ENCODE data around the gene POC1B.

Gene POC1B

DNA sequence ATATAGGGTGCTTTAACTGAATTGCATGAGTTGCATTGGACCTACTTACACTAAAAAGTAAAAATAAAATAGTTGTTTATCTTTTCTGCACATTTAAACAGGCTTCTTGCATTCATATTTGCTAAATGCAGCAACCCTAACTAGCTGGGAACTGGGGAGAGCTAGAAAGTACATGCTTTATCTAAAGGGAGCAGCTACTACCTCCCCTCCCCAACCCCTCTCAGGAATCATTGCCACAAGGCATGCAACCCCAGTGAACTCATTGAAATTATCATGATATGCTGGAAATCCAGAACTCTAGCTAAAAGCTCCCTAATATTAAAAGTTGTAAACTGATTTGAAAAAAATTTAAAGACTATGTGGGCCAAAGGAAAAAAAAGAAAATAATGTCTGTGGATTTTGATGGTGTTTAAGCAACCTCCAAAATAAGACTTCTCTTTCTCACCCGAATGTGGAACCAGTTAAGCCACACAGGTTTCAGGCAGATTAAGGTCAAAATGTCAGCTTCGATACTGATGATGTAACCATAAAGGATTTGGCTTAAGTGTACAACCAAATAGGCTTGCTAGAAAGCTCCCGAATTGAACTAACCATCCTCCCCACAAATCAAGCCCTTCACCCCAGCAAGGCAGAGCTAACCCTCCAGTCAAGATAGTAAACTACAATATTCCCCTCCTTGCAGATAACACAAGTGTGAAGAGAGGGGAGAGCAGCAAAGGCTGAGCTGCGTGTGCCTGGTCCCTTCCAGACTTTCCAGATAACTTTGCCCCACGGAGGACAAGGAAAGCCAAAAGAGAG, 13.8 kb upstream of the POC1B start:
- no peak for DNase-seq (ENCODE audit: low read depth in 2 of 2)

DNA sequence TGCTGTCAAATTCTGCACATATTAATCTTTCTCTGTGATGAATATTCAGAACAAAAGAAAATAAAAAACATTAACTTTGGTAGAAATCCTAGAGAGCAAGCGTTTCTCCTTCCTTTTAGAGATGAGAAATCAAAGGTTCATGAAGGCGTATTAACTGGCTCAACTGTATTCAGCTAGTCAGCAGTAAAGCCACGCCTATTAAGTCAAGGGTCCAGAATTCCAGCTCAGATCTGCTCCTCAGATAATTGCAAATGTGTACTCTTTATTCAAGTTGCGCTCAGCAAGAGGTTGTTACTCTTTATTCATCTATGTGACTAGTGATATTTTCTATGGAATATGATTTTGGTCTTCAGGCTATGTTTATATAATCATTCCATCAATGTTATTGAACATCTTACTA, 13.1 kb upstream of the POC1B start:
- DNase-seq (ENCODE audit: low read depth in 2 of 2) = no peak

DNA sequence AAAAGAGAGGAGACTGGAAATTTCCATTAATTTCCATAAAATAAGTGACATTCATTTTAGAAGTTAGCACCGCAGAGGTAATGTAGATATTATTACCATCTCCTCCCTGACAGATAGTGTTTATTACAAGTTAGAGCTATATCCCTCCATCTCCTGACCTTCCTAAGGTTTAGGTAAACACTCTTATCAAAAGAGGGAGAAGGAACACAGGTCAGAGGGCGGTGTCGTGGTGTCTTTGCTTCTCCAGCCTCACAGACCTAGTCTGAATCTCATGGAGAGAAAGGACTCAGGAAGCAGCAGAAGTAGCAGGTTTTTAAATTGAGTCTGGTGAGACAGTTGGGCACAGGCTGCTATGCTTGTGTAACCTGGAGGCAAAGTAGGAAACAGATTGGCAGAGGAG, 11.5 kb upstream of the POC1B start:
- DNase-seq (ENCODE audit: low read depth in 2 of 2) = no peak

DNA sequence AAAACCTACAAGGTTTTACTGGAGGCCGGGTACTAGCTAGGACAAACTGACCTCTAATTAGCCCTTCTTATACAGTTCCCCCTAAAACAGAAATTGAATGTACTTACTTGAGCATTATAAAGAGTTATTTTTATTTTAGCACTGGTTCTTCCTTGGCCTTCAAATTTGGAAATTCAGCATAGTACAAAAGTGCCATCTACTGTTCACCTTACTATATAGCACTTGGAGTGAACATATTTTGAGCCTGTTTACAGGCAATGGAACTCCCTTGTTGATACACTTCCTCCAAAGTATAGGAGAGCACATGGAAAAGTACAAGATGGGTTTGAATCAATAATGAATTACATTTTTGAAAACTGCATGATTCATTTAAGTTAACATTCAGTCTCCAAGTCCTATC, 3.9 kb upstream of the POC1B start:
- no peak for DNase-seq (ENCODE audit: low read depth in 2 of 2)

DNA sequence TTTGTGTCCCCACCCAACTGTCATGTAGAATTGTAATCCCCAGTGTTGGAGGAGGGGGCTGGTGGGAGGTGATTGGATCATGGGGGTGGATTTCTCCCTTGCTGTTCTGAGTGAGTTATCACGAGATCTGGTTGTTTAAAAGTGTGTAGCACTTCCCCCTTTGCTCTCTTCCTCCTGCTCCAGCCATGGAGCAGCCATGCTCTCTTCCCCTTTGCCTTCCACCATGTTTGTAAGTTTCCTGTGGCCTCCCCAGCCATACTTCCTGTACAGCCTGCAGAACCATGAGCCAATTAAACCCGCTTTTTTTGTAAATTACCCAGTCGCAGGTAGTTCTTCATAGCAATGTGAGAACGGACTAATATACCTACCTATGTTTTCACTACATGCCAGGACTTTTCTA, 2.6 kb upstream of the POC1B start:
- no peak for DNase-seq (ENCODE audit: low read depth in 2 of 2)

DNA sequence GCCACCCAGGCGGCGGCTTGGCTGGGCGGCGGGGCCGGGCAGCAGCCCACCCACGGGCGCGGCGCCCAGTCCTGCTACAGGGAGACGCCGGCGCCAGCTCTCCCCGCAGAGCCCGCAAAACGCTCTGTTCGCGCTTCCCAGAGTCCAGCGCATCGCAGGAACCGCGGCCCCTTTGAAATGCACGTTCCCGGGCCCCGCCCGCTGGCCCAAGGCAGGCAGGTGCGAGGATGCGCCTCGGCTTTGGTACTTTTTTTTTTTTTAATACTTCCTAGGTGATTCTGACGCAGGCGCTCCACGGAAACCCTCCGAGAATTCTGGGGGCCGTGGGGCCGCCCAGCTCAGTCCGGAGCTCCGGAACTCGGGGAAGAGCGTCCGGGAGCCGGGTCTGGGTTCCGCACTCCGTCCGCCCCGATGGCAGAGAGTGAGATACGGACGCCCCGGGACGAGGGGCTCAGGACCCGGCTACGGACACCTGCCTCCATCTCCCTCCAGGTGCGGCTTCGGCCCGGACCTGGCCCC, 483 bp downstream of the POC1B start:
- DNase-seq (ENCODE audit: low read depth in 2 of 2) = peak; percentile 10 to 32

DNA sequence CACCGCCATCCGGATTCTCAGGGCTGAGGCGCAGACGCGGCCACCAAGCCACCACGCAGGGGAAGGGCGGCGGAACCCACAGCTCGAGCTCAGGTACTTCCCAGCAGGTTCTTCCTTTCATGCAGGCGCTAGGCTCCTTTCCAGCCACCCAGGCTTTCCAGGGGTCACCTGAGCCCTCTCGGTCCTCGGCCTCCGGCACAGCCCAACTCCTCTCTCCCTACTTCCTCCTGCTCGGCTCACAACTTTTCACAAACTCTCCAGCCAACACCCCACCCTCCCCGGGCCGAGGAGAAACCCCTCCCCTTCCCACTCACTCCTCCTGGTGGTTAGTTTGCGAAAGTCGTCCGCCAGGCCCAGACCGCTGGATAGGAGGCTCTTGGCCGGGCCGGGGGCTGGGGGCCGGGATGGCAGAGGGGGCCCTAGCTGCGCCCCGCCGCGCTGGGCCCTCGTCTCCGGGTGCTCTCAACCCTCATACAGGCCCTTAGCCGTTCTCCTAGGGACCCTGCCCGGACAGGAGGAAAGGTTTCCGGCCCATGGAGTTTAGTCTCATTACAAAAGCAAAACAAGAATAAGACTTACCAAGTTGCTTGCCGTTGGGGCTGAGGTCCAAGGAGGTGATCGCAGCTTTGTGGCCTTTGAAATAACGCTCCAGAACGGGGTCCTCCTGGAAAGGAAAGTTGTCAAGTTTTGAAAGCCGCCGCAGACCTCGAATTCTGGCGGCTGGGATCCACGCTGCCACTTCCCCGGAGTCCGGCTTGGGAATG, 1.1 kb downstream of the POC1B start, which contains the start of gene GALNT4:
GALNT4 (minus strand) TSS at position 256 of the 764 bp plus-strand sequence; CDS start at position 9, 247 bp downstream.
- peak; percentile 50 to 66 for DNase-seq (ENCODE audit: low read depth in 2 of 2)

DNA sequence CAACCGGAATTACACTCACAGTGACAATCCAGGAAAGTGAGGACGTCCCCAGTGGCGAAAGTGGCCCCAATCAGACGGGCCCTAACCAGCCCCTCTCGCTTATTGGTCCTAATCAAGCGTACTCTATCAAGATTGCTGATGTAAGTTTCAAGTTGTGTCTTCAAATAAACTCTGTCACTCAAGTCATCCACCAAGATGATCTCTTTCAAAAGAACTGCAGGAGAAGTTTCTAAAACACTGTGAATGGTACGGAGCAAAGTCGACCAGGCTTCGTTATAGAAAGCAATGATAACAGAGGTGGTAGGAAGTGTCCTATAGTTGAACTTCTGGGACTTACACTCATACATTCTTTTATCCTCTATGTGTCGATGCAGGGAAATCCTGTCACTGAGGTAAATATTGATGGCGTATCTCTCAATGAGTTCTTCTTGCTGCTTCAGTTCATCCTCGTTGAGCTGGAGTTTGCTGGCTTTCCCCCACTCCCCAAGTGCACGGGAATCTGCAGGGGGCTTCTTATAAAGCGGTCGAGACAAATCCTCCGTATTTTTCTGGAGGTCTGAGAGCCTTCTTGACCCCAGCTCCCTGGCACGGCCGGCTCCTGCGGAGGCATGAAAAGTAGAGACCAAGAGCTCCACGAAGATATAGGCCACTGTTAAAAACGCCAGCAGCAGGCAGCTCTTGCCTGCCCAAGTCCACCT, 1.9 kb downstream of the POC1B start:
- no peak for DNase-seq (ENCODE audit: low read depth in 2 of 2)

DNA sequence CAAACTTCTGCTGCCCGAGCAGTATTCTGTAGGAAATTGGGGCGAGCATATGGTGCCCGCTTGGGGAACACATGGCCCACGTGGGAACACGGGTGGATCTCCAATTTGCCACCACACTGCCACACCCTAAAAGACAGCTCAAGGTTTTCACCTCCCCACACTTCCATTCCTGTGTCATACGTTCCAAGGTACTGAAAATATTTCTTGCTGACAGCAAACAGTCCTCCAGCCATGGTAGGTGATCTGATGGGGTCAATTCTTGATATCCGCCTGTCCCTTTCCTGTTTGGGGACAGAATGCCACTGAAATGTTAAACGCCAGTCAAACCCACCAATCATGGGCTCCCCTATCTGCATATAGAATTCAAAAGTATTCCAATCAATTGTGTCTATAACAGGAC, 2.5 kb downstream of the POC1B start:
- no peak for DNase-seq (ENCODE audit: low read depth in 2 of 2)

DNA sequence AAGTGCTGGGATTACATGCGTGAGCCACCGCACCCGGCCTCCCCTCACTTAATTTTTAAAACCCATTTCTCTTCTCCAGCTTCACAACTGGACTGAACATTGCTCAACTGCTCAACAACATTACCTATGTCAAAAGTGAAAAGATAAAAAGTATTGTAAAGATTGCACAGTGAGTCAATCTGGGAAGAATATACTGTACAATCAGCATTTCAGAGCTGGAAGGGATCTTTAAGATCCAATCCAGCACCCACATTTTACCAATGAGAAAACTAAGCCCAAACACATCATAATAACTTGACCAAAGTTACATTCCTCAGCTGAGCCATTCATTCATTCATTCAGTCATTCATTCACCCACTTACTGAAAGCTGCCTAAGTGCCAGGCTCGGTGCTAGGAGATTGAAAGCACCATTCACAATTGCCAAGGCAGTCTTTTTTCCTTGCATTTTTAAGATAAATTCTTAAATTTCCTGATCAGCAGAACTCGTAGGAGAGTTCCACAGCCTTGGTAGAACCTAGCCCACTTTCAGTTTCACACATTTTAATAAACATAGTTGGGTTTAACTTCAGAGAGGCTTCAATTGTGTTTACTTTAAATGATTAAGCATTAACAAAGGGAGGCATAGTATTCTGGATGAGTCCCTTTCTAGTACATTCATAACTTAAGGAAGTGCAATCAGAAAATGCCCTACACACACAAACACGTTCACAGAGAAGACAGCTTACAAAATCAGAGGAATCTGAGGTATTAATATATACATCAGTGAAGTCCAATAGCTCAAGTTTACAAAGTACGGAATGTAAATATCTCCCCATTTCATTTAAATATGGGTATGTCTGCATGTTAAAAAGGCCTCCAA, 4.3 kb downstream of the POC1B start:
- no peak for DNase-seq (ENCODE audit: low read depth in 2 of 2)

DNA sequence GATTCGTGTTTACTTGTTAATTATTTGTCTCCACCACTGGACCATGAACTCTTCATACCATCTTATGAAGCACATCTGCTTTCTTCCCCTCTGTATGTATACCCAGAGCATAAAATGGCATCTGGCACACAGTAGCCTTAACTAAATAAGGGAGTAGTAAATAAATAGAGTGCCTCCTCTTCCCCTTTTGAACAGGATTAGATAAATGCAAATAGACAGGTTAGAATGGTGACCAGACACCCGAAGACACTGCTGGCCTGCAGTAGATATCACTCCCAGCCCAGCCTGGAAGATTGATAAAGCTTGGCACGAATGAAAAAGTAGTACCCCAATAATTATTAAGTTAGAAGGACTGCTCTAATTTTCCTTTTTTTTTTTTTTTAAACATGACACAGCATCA, 8.1 kb downstream of the POC1B start:
- no peak for DNase-seq (ENCODE audit: low read depth in 2 of 2)

DNA sequence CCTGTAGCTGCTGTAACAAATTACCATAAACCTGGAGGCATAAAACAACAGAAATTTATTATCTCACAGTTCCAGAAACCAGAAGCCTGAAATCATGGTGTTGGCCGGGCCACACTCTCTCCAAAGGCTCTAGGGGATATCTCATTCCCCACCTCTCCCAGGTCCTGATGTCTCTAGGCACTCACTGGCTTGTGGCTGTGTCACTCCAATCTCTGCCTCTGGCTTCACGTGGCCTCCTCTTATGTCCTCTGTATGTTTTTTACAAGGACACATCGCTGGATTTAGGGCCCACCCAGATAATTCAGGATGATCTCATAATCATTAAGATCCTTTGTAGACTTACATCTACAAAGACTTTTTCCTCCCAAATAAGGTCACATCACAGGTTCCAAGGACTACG, 9.2 kb downstream of the POC1B start:
- no peak for DNase-seq (ENCODE audit: low read depth in 2 of 2)

DNA sequence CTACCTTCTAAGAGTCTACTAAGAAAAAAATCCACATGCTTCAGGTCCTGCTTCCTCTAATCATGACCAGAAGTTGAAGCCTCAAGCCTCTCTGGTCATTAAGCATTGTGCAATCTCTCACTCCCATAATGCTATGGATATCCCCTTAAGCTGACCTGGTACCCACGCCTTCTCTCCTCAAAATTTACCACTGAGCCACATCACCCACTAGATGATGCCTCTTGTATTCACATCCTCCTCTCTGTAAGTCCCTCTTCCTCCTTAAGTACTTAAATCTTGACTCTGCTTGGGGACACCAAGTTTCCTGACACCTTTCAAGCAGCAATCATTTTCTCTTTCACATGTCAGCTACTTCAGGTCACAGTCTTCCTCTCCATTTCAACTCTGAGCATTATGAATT, 11.1 kb downstream of the POC1B start:
- no peak for DNase-seq (ENCODE audit: low read depth in 2 of 2)

DNA sequence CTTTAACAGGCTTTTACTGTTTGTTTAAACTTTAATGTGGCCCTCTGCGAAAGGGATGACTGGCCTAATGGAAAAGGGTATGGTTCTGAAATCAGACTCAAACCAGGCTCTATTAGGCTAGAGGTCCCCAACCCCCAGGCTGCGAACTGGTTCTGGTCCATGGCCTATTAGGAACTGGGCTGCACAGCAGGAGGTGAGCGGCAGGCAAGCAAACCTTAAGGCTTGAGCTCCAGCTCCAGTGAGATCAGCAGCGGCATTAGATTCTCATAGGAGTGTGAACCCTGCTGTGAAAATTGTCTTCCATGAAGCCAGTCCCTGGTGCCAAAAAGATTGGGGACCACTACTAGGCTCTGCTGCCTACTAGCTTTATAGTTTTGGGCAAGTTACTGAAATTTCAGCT, 12.3 kb downstream of the POC1B start:
- no peak for DNase-seq (ENCODE audit: low read depth in 2 of 2)

DNA sequence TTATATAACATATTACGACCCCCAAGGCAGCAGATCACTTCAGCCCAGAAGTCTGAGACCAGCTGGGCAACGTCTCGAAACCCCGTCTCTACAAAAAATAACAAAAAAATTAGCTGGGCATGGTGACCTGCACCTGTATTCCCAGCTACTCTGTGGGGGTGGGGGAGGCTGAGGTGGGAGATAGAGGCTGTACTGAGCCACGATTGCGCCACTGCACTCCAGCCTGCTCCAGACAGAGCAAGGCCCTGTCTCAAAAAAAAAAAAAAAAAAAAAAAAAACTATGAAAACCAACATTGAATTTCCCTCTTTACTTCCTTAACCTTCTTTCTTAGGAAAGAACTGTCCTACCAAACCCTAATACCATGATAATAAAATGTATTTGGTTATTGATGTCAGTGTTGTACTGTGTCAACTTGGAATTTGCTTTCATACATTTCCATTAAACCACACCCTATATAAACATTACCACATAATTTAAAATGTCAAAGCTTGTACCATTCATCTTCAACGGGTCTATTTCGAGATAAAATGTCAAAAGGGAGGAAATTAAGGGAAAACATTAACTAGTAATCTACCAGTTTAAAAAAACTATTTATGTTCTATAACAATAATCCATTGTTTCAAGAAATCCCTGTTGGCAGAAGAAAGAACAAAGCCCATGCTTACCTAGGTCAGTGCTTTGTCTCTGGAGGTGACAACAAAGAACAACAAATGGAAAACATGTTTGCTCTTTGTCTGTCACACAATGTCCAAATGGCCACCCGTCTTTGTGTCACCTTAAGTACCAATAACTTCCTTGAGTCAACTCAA, 18.6 kb downstream of the POC1B start:
- no peak for DNase-seq (ENCODE audit: low read depth in 2 of 2)

DNA sequence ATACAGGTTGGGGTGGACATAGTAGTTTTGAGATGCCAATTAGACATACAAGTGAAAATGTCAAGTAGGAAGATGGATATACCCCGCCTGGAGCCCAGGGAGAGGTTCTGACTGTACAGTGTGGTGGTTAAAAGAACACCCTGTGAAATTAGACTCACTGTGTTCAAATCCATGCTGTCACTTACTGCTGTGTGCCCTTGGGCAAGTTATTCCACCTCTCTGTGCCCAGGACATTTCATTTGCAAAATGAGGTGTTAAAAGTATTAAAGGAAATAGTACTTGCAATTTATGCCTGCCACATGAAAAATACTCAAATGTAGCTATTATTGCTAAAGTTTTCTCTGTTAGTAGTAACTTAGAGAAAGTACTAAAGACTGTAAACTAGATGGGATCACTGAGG, 19.8 kb downstream of the POC1B start:
- DNase-seq (ENCODE audit: low read depth in 2 of 2) = no peak

DNA sequence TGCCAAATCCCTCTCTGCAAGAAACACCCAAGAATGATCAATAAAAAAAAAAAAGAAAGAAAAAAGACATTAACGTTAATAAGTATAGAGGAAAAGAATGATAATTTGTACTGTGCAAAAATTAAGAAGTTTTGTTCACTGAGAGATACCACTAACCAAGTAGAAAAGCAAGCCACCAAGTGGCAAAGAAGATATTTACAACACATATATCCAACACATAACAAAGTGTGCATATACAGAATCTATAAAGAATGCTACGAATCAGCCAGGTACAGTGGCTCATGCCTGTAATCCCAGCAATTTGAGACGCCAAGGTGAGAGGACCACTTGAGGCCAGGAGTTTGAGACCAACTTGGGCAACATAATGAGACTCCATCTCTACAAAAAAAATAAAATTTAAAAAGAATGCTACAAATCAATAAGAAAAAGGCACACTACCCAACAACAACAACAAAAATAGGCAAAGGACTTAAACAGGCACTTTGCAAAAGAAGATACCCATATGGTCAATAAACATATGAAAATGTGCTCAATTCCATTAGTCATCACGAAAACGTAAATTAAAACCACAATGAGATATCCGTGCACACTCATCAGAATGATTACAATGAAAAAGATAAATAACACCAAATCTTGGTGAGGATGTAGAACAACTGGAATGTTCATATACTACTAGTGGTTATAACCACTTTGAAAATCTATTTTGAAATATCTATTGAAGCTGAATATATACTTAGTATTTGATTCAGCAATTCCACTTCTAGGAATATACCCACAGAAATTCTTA, 21.1 kb downstream of the POC1B start:
- no peak for DNase-seq (ENCODE audit: low read depth in 2 of 2)

DNA sequence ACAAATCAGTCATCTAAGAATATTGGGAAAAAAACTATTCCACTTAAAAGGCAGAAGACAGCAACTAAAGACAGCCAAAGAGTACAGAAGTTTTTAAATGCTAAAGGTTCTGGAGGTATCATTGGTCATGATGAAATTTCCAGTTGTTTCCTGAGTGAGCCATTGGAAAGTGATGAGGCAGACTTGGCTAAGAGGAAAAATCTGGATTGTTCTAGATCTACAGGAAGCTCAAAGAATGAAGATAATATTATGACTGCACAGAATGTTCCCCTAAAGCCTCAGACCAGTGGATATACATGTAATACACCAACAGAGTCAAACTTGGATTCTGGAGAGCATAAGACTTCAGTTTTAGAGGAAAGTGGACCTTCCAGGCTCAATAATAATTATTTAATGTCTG, 24.1 kb downstream of the POC1B start:
- DNase-seq (ENCODE audit: low read depth in 2 of 2) = no peak

DNA sequence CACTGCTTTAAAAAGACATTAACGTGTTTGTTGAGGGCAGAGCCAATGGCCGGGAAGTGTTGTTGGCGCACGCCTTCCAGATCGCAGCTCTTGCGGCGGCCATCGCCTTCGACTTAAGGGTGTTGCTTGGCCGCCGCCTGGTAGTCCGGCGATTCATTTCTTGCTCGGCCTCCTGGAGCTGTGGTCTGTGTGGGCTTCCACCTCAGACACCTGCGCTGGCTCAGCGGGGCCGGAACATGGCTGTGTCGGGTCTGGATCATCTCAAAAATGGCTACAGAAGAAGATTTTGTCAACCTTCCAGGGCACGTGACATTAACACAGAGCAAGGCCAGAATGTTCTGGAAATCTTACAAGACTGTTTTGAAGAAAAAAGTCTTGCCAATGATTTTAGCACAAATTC, 26.0 kb downstream of the POC1B start:
- DNase-seq (ENCODE audit: low read depth in 2 of 2) = no peak

DNA sequence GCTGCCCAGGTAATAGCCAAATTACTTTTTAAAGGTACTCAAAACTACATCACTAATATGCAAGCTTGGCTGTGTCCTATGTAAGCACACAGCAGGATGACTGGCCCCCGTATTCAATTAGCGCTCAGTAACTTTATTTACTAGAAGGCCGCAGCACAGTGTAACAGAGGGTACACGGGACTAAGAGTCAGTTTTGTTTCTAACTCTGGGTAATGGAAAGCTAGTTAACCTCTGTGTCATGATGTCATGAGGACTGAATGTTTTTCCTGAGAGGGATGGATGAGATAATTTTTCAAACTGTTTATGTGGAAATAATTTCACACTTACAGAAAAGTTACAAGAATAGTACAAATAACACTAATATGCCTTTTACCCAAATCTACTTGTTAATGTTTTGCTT, 28.4 kb downstream of the POC1B start:
- no peak for DNase-seq (ENCODE audit: low read depth in 2 of 2)
